Hematopoietic multipotent progenitor cell treated with erythropoietin and hydrocortisone succinate and interleukin-3 and kit ligand, for 6 days (in vitro differentiated cells): ENCODE results near the gene MLX.
A peak's percentile ranks its signal among the peaks of the same experiment; 100 is the strongest.
"Not testable (repeated sequence)": the region's sequence is repeated elsewhere in the genome, so short reads cannot be mapped to it uniquely, and the experiment has no call there.

Source experiments
- DNase-seq: peaks from one replicate; pipeline ENCODE4 v3.0.0-alpha.2; 2015

MLX gene

DNA sequence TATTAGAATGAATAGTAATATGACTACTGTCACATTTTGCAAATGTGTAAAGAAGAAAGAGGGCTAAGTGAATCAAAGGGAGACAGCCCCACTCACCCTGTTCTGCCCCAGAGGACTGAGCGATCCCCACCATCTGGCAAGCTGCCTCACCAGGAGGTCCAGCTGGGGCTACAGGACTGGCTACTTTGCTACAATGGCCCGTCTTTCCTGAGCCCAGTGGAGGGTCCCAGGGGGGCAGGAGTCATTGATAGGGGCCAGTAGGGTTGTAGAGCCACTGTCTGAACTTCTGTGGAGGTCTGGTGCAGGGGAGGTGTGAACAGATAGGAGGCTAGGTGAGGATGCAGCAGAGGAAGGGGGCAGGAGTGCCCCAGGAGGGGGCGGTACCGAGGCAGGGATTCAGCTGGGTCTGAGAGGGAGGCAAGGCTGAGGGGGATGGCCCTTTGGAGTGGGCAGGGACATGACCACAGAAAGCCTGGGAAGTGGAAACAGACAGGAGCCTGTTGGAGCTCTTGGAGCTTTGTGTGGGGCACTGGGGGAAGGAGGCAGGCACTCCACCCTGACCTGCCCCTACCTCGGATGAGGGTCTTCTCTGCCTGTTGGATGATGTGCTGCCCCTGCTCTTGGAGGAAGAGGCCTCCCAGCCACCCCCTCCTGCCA is 10.8 kb upstream of the MLX start:
- DNase-seq = not testable (repeated sequence)

- no peak for DNase-seq
These were observed 7.8 kb upstream of the MLX start for GRCh38 chr17:42559075-42559474.

DNA sequence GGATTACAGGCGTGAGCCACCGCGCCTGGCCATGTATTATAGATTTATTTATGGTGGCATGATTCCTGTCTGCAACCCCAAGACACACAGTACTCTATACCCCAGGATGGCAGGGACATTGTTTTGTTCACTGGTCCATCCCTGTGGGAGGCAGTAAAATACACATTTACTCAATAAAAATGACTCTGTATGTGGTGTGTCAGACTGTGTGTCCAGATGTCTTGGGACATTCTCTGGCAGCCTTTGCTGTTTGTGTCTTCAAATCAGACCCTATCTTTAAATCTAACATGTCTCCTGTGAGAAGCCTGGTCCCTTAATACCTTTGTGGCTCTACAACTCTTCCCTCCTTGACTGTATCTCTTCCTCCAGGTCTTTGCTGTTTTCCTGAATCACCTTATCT is 6.7 kb upstream of the MLX start:
- no peak for DNase-seq

- DNase-seq = peak; percentile 98
These were observed 5.0 kb upstream of the MLX start, which contains the start of gene COASY for GRCh38 chr17:42561897-42562387. Gene COASY (plus strand): TSS chr17:42562148. CDS start chr17:42562623, 475 bp downstream.

DNA sequence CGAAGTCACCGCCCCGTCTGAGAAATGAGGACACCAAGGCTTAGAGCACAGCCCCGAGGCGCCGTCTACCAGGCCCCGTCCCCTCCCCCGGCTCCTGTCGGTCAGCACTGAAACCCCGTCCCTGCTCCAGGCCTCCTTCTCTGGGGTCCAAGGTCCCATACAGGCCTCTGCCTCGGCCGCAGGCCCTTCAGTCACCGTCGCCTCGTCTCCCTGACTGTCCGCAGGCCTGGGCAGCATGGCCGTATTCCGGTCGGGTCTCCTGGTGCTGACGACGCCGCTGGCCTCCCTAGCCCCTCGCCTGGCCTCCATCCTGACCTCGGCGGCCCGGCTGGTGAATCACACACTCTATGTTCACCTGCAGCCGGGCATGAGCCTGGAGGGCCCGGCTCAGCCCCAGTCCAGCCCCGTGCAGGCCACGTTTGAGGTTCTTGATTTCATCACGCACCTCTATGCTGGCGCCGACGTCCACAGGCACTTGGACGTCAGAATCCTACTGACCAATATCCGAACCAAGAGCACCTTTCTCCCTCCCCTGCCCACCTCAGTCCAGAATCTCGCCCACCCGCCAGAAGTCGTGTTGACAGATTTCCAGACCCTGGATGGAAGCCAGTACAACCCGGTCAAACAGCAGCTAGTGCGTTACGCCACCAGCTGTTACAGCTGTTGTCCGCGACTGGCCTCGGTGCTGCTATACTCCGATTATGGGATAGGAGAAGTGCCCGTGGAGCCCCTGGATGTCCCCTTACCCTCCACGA is 4.3 kb upstream of the MLX start:
- peak; percentile 53 for DNase-seq

DNA sequence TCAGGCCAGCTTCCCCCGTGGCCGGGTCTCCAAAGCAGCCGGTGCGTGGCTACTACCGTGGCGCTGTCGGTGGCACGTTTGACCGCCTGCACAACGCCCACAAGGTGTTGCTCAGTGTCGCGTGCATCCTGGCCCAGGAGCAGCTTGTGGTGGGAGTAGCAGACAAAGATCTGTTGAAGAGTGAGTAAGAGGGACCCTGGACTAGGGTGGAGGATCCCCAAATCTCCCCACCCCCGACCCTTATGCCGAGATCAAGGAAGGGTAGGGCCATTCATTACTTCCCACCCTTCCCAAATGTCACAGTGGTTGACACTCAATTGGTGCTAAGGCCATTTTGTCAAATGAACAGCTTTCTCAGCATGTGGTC is 3.8 kb upstream of the MLX start:
- no peak for DNase-seq

GRCh38 chr17:42563543-42563942 is 3.4 kb upstream of the MLX start:
- DNase-seq = no peak

DNA sequence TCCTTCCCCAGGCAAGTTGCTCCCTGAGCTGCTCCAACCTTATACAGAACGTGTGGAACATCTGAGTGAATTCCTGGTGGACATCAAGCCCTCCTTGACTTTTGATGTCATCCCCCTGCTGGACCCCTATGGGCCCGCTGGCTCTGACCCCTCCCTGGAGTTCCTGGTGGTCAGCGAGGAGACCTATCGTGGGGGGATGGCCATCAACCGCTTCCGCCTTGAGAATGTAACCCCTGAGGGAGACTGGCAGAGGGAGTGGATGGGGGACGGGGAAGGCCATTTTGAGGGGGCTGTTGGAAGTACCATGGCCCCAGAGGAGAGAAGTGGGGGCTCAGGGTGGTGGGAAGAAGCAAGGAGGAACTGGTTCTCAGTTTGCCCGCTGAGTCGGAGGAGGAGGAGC is 3.0 kb upstream of the MLX start:
- DNase-seq = no peak

DNA sequence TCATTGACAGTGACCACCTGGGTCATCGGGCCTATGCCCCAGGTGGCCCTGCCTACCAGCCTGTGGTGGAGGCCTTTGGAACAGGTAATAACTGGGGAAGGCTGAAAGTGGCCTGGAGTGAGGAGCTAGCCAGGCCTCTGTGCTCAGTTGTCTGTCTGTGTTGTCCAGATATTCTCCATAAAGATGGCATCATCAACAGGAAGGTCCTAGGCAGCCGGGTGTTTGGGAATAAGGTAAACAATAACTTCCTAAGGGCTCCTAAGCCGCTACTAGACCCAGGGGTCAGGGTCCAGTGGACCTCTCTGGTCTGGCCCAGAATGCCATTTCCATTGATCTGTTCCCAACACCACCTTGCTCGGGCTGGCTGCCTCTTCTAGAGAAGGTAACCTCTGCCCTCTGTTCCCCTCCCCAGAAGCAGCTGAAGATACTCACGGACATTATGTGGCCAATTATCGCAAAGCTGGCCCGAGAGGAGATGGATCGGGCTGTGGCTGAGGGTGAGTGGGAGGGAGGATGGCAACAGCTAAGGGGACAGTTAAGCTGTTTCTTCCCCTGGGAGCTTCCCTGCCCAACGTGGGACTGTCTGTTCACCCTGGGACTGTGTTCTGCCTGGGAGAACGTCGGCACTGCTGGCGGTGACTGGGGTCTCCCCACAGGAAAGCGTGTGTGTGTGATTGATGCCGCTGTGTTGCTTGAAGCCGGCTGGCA is 1.9 kb upstream of the MLX start:
- no peak for DNase-seq

DNA sequence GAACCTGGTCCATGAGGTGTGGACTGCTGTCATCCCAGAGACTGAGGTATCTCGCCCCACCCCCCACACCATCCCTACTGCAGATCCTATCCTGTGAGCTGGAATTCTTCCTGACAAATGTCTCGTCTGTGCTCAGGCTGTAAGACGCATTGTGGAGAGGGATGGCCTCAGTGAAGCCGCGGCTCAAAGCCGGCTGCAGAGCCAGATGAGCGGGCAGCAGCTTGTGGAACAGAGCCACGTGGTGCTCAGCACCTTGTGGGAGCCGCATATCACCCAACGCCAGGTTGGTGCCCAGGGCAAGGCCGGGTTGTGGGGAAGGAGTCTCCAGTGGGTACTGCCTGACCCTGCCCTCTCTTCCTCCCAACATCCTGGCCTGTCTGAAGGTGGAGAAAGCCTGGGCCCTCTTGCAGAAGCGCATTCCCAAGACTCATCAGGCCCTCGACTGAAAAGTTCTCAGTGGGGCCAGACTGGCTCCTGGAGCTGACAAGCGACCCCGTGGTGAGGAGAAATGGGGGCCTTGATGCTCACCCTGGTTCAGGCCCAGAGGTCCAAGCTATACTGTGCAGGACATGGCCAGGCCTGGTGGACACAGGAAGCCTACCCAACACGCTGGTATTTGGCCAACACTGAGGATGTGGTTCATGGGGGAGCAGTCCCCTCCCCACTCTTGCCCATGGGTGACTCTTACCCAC is 1.2 kb upstream of the MLX start:
- no peak for DNase-seq

- DNase-seq = no peak
These were observed 551 bp upstream of the MLX start for GRCh38 chr17:42566215-42566882.

- DNase-seq = no peak
These were observed 1.6 kb downstream of the MLX start for GRCh38 chr17:42568341-42569111.

- DNase-seq = no peak
These were observed 4.7 kb downstream of the MLX start for GRCh38 chr17:42571435-42572225.

- no peak for DNase-seq
These were observed 6.2 kb downstream of the MLX start for GRCh38 chr17:42573095-42573494.

GRCh38 chr17:42574463-42574862 is 7.6 kb downstream of the MLX start:
- no peak for DNase-seq

GRCh38 chr17:42577140-42577531 is 10.2 kb downstream of the MLX start:
- peak; percentile 34 for DNase-seq

DNA sequence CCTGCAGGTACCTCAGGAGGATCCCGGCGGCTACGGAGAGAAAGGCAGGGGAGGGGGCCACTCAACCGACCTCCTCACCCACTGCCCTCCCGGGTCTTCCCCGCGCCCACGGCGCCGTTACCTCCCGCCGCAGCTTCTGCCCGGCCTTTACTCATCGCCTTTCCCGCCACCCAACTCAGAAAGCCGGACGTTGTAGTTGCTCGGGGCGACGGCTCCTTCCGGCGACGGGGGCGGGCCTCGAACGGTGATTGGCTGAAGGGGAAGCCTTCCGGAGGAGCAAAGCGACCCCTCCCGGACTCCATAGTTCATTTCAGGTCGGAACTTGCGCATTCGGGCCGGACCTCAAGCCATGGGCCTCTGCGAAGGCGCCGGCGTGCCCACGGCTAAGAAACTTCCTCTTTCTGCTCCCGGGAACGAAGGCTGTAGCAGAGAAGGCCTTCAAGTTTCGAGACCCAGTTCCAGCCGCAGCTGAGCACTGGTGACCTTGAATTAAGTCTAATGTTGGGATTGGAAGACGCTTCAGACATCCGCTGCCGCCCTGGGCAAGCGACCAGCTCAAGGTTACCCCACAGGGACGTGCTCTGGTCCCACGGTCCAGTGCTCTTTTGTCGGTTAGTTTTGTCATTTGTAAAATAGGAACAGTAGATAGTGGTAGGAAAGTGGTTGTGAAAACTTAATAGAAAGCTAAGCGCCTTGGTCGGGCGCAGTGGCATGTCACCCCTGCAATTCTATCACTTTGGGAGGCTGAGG is 10.8 kb downstream of the MLX start, which contains the start of gene PSMC3IP:
TSS of gene PSMC3IP (minus strand) at position 198 of the 750 bp plus-strand sequence. CDS start at position 155, 43 bp downstream.
- DNase-seq = peak; percentile 98

DNA sequence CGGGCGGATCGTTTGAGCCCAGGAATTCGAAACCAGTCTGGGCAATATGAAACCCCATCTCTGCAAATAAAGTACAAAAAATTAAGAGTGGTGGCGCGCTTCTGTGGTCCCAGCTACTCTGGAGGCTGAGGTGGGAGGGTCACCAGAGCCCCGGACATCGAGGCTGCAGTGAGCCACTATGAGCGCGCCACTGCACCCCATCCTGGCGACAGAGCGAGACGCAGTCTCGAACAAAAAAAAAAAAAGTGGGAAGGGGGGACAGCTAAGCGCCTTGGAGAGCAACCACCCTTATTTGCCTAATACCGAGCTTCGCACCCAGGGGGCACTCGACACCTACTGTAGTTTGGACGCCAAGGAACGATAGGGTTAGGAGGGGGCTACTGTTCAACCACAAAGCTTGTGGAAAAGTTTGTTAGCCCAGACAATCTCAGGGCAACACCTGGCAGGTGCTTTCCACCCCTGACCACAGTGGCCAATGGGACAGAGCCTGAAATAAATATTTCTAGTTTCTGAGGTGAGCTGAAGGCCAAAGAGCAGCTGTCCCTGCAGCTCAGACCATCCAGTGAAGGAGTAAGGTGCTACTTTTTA is 11.5 kb downstream of the MLX start:
- peak; percentile 93 for DNase-seq

DNA sequence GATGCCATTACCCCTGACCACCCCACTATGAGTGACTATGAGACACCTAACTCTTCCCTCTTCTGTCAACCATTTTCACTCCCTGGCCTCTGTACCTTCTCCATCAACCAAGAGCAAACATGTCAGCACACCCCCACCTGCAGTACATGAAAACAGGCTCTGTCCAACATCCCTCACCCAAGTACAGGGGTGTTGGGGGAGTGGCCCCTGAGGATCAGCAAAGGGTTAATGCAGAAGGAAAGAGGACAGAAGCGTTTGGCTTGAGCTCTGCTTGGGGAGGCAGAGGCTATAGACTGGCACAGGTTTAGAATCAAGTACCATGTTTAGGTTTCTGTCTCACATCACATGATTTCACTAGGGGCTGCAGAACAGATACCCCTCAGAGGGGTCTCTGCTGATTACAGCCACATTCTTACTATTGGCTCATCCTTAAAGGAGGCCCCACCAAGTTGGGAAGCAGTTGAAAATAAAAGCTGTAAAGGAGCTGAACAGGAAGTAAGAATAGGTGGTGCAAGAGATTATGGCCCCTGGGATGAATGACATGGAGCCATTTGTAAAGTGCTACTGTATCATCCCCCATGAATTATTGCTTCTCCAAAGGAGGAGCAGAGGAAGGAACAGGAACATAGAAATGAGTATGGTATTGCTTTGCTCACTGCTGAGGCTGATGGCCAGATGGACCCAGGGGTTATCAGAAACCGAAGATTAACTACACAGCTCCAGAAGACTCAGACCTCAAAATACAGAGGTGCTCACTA is 13.1 kb downstream of the MLX start:
- DNase-seq = no peak
